SK-N-SH (cell line): ENCODE measurements around the gene BCL2L11. TPM values are rescaled to one million over a fixed set of nuclear protein-coding genes. Genes with fewer than 3 reads are reported as not detected.
"Not testable (repeated sequence)": the region's sequence is repeated elsewhere in the genome, so short reads cannot be mapped to it uniquely, and the experiment has no call there.

Source experiments
- CTCF ChIA-PET: fragments of 300-600, 350-600 bp; formaldehyde crosslinking; extraction: SDS; loops from one replicate; lab custom pipeline; 2021; lab: Yijun Ruan, JAX
- POLR2A ChIA-PET: fragments of 350-600 bp; sonication (Branson Sonifier 250); formaldehyde crosslinking; extraction: SDS; loops from one replicate; lab custom pipeline; 2020; ENCODE audit warnings: antibody characterized with exemption, inconsistent platforms; lab: Yijun Ruan, JAX
- DNase-seq: peaks from one replicate; pipeline ENCODE4 v3.0.0; 2012
- H2AFZ ChIP-seq: fragments of 200-600 bp; sonication (generic); 2 replicates; pipeline ENCODE4 v1.8.1; 2016; ENCODE audit warnings: antibody characterized with exemption, mild to moderate bottlenecking, low read depth
- H3F3A ChIP-seq: fragments of 200-600 bp; sonication (generic); replicated peaks from 2 replicates; pipeline ENCODE3; 2016; ENCODE audit warnings: antibody characterized with exemption, mild to moderate bottlenecking; ENCODE audit not compliant: insufficient read depth
- H3K27ac ChIP-seq, 2 experiments: fragments of 200-500 bp in 1 of 2; fragments of 200-600 bp in 1 of 2; sonication (Bioruptor generic) in 1 of 2; sonication (generic), shearing (Covaris generic) in 1 of 2; 2 replicates each; pipeline versions ENCODE4 v1.5.1 to v1.6.1; 2014 to 2016; ENCODE audit warnings: low read depth in 2 of 2, inconsistent platforms in 1 of 2, low read length in 1 of 2, mild to moderate bottlenecking in 1 of 2, mixed read lengths in 1 of 2
- H3K27me3 ChIP-seq: fragments of 200-600 bp; sonication (generic), shearing (Covaris generic); 2 replicates; pipeline ENCODE4 v1.6.1; 2016; ENCODE audit warnings: mixed run types; ENCODE audit not compliant: insufficient read depth
- H3K36me3 ChIP-seq, 2 experiments: fragments of 200-500 bp in 1 of 2; fragments of 200-600 bp in 1 of 2; sonication (Bioruptor generic) in 1 of 2; sonication (generic) in 1 of 2; replicated peaks in 1 of 2; 2 replicates each; pipeline versions ENCODE3 to v1.5.1; 2014 to 2016; ENCODE audit warnings: low read length in 1 of 2, mild to moderate bottlenecking in 1 of 2; ENCODE audit not compliant: insufficient read depth in 2 of 2, control insufficient read depth in 1 of 2
- H3K4me1 ChIP-seq, 2 experiments: fragments of 200-500 bp in 1 of 2; fragments of 200-600 bp in 1 of 2; sonication (Bioruptor generic) in 1 of 2; sonication (generic), shearing (Covaris generic) in 1 of 2; 2 replicates each; pipeline versions ENCODE4 v1.5.1 to v1.6.1; 2014 to 2016; ENCODE audit warnings: low read depth in 1 of 2, low read length in 1 of 2, mixed run types in 1 of 2; ENCODE audit not compliant: insufficient read depth in 2 of 2, control insufficient read depth in 1 of 2
- H3K4me2 ChIP-seq: fragments of 200-600 bp; sonication (generic), shearing (Covaris generic); 2 replicates; pipeline ENCODE4 v1.6.1; 2017; ENCODE audit warnings: mixed run types
- H3K4me3 ChIP-seq, 2 experiments: fragments of 200-500 bp in 1 of 2; fragments of 200-600 bp in 1 of 2; sonication (Bioruptor generic) in 1 of 2; sonication (generic), shearing (Covaris generic) in 1 of 2; 2 replicates each; pipeline versions ENCODE4 v1.5.1 to v1.8.1; 2014 to 2016; ENCODE audit warnings: low read depth in 2 of 2, inconsistent platforms in 1 of 2, low read length in 1 of 2, mild to moderate bottlenecking in 1 of 2, mixed read lengths in 1 of 2, moderate library complexity in 1 of 2
- H3K79me2 ChIP-seq: fragments of 200-600 bp; sonication (generic); 2 replicates; pipeline ENCODE4 v1.8.1; 2017; ENCODE audit warnings: mild to moderate bottlenecking; ENCODE audit not compliant: insufficient read depth
- H3K9ac ChIP-seq: fragments of 200-600 bp; sonication (generic); 2 replicates; pipeline ENCODE4 v1.6.1; 2017; ENCODE audit warnings: mixed run types
- H3K9me2 ChIP-seq: fragments of 200-600 bp; sonication (generic); 2 replicates; pipeline ENCODE4 v1.6.1; 2017; ENCODE audit warnings: mixed run types
- H3K9me3 ChIP-seq: fragments of 200-600 bp; sonication (generic); 2 replicates; pipeline ENCODE4 v1.6.1; 2017; ENCODE audit warnings: mixed run types, mild to moderate bottlenecking, moderate library complexity
- H4K20me1 ChIP-seq: fragments of 200-600 bp; sonication (generic); 2 replicates; pipeline ENCODE4 v1.6.1; 2017; ENCODE audit warnings: mild to moderate bottlenecking, mixed run types; ENCODE audit not compliant: insufficient read depth
- EP300 ChIP-seq, 2 experiments: IDR thresholded peaks; 2 replicates each; pipeline versions ENCODE4 v1.4.0 to v1.6.1; 2012; ENCODE audit warnings: borderline replicate concordance in 1 of 2, low read depth in 1 of 2, low read length in 1 of 2
- FOSL2 ChIP-seq: IDR thresholded peaks from 2 replicates; pipeline ENCODE4 v1.4.0; 2012; ENCODE audit warnings: low read depth, mild to moderate bottlenecking, moderate library complexity, borderline replicate concordance
- GATA2 ChIP-seq: sonication (generic); formaldehyde crosslinking; IDR thresholded peaks from 2 replicates; pipeline ENCODE4 v1.5.0; 2020; ENCODE audit warnings: mild to moderate bottlenecking, missing genetic modification reagents
- JUND ChIP-seq: IDR thresholded peaks from 2 replicates; pipeline ENCODE4 v1.4.0; 2012
- MEF2A ChIP-seq: IDR thresholded peaks from 2 replicates; pipeline ENCODE4 v1.4.0; 2012; ENCODE audit warnings: low read depth, borderline replicate concordance
- MXI1 ChIP-seq: IDR thresholded peaks from 2 replicates; pipeline ENCODE4 v1.6.1; 2012; ENCODE audit warnings: mild to moderate bottlenecking, low read depth, low read length, improper control_type of control experiment
- NFIC ChIP-seq: IDR thresholded peaks from 2 replicates; pipeline ENCODE4 v1.4.0; 2012; ENCODE audit warnings: borderline replicate concordance
- RAD21 ChIP-seq: IDR thresholded peaks from 2 replicates; pipeline ENCODE4 v1.6.1; 2012; ENCODE audit warnings: mild to moderate bottlenecking, low read length
- RCOR1 ChIP-seq: fragments of 150-350 bp; IDR thresholded peaks from 2 replicates; pipeline ENCODE4 v1.6.1; 2017; ENCODE audit warnings: antibody characterized with exemption, low read length
- REST ChIP-seq: IDR thresholded peaks from 2 replicates; pipeline ENCODE4 v1.6.1; 2012; ENCODE audit warnings: mild to moderate bottlenecking, low read depth, low read length, moderate library complexity
- SIN3A ChIP-seq: IDR thresholded peaks from 2 replicates; pipeline ENCODE4 v1.6.1; 2012; ENCODE audit warnings: low read depth, mild to moderate bottlenecking, low read length, moderate library complexity, borderline replicate concordance
- SMC3 ChIP-seq: IDR thresholded peaks from 2 replicates; pipeline ENCODE4 v1.6.1; 2012; ENCODE audit warnings: low read depth, low read length, improper control_type of control experiment
- TCF12 ChIP-seq: IDR thresholded peaks from 2 replicates; pipeline ENCODE4 v1.4.0; 2012
- TEAD4 ChIP-seq: IDR thresholded peaks from 2 replicates; pipeline ENCODE4 v1.4.0; 2012; ENCODE audit warnings: mild to moderate bottlenecking, borderline replicate concordance; ENCODE audit not compliant: insufficient read depth
- USF1 ChIP-seq: IDR thresholded peaks from 2 replicates; pipeline ENCODE4 v1.4.0; 2012; ENCODE audit warnings: low read depth, borderline replicate concordance
- WGBS: methylation state at CpG from one replicate; pipeline ENCODE4 v1.1.6; 2017; ENCODE audit warnings: low lambda C conversion rate; 5-methylcytosine and 5-hydroxymethylcytosine counted together
- polyA plus RNA-seq, 3 experiments: library from polyadenylated mRNA; depleted of rRNA; stranded (reverse); fragments of >200 nt; gene quantifications; 2 replicates each; pipeline ENCODE4 v1.2.3, GENCODE V29; 2012
- TF ChIP-seq, protein P1 (sequence below): IDR thresholded peaks from 2 replicates; pipeline ENCODE4 v1.4.0; 2012; ENCODE audit warnings: low read depth, borderline replicate concordance
- TF ChIP-seq, protein P2 (sequence below): IDR thresholded peaks from 2 replicates; pipeline ENCODE4; 2012
- TF ChIP-seq, protein P3 (sequence below): IDR thresholded peaks from 2 replicates; pipeline ENCODE4 v1.4.0; 2012; ENCODE audit warnings: low read depth

Gene BCL2L11
- polyA plus RNA-seq, 1 of the 3 experiments (the other 2 are of a cell fraction): 3.3 TPM

DNA sequence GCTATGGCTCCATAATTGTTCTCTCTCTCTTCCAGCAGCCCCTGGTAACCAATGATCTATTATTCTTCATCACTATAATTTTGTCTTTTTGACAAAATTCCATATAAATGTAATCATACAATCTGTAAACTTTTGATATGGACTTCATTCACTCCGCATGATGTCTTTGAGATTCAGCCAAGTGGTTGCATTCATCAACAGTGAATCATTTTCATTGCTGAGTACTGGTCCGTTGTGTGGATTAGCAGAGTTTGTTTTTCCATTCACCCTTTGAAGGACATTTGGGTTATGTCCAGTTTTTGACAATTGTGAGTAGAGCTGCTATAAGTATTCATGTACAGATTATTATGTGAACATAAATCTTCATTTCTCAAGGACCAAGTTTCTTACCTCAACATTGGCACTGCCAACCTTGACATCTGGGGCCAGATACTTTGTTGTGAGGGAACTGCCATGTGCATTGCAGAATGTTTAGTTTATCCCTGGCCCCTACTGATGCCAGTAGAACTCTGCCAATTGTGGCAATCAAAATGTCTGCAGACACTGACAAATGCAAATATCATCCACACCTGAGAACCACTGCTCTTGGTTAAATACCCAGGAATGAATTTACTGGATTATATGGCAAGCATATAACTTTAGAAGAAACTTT is 48.4 kb upstream of the BCL2L11 start:
- Histone ChIP-seq H3K27me3 (no peaks in the 10 kb centered on the region), H2AFZ (no peak overlapping the region), H3K27ac (peak overlapping the region in 1 of 2 experiments; percentile 77; a peak in 2 of 4 replicates), H3K4me1 (peaks cover 3 to 6% of the 10 kb centered on the region in 2 experiments; a peak in 2 of 4 replicates), H3K9ac (no peak overlapping the region; the same call in 1 of the 2 replicates), H3K9me3 (no peaks in the 10 kb centered on the region), H4K20me1 (no peaks in the 10 kb centered on the region), H3K36me3 (no peaks in the 10 kb centered on the region), H3K79me2 (no peaks in the 10 kb centered on the region), H3K4me3 (no peak overlapping the region), H3K4me2 (peak overlapping the region; percentile 45; the same call in 1 of the 2 replicates), H3F3A (peaks cover 25% of the 10 kb centered on the region), H3K9me2 (no peaks in the 10 kb centered on the region)
- no peak for TF ChIP-seq MXI1
- no peak for TF ChIP-seq SIN3A
- peak in 1 of 2 experiments; percentile 60; a peak in 1 of 4 replicates for TF ChIP-seq EP300 (IDR thresholded peaks at IDR 0.05; ENCODE audit: borderline replicate concordance in 1 of 2, low read depth in 1 of 2, low read length in 1 of 2)
- peak; percentile 75 for TF ChIP-seq JUND
- TF ChIP-seq USF1: no peak
- TF ChIP-seq RCOR1: no peak
- no peak for TF ChIP-seq REST
- TF ChIP-seq, protein P1, sequence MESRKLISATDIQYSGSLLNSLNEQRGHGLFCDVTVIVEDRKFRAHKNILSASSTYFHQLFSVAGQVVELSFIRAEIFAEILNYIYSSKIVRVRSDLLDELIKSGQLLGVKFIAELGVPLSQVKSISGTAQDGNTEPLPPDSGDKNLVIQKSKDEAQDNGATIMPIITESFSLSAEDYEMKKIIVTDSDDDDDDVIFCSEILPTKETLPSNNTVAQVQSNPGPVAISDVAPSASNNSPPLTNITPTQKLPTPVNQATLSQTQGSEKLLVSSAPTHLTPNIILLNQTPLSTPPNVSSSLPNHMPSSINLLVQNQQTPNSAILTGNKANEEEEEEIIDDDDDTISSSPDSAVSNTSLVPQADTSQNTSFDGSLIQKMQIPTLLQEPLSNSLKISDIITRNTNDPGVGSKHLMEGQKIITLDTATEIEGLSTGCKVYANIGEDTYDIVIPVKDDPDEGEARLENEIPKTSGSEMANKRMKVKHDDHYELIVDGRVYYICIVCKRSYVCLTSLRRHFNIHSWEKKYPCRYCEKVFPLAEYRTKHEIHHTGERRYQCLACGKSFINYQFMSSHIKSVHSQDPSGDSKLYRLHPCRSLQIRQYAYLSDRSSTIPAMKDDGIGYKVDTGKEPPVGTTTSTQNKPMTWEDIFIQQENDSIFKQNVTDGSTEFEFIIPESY: no peak
- TF ChIP-seq RAD21: no peak
- peak; percentile 90 for TF ChIP-seq NFIC
- TF ChIP-seq TCF12: peak; percentile 67
- no peak for TF ChIP-seq MEF2A
- TF ChIP-seq, protein P2, sequence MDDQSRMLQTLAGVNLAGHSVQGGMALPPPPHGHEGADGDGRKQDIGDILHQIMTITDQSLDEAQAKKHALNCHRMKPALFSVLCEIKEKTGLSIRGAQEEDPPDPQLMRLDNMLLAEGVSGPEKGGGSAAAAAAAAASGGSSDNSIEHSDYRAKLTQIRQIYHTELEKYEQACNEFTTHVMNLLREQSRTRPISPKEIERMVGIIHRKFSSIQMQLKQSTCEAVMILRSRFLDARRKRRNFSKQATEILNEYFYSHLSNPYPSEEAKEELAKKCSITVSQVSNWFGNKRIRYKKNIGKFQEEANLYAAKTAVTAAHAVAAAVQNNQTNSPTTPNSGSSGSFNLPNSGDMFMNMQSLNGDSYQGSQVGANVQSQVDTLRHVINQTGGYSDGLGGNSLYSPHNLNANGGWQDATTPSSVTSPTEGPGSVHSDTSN: peak; percentile 64
- TF ChIP-seq, protein P3, sequence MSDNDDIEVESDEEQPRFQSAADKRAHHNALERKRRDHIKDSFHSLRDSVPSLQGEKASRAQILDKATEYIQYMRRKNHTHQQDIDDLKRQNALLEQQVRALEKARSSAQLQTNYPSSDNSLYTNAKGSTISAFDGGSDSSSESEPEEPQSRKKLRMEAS: 0 out of 2 replicates have a peak, but pooled peaks have one; percentile 43
- TF ChIP-seq FOSL2: peak; percentile 79; the same call in 1 of the 2 replicates
- no peak for TF ChIP-seq SMC3
- no peak for TF ChIP-seq GATA2
- TF ChIP-seq TEAD4: peak; percentile 57; the same call in 1 of the 2 replicates
- ChIA-PET CTCF (interaction anchor here (1.3 kb wide), 1 partner anchor 261 kb away, joined by 3 read pairs; no protein-coding TSS in a partner anchor), POLR2A (no interaction called here)
- 10% methylated on average over 2 of the region's 2 CpGs for WGBS
- DNase-seq: no peak

GRCh38 chr2:111082659-111083058 is 38.1 kb upstream of the BCL2L11 start:
- H3F3A ChIP-seq, H3K9me2 ChIP-seq, H3K36me3 ChIP-seq, H4K20me1 ChIP-seq, H3K4me2 ChIP-seq, POLR2A ChIA-PET, H3K9me3 ChIP-seq, H3K27ac ChIP-seq, CTCF ChIA-PET, H3K9ac ChIP-seq, DNase-seq, H3K4me3 ChIP-seq, H3K27me3 ChIP-seq, H3K4me1 ChIP-seq, H2AFZ ChIP-seq, H3K79me2 ChIP-seq: not testable (repeated sequence)
- WGBS: 0% methylated on average over 1 of the region's 1 CpG
